GM12878 (cell line): ENCODE results near the gene B4GALNT2. TPM values are rescaled to one million over a fixed set of nuclear protein-coding genes. Genes with fewer than 3 reads are reported as not detected.

Experiments used
- ATAC-seq: fragments of 200-7000 bp; cut with Tn5 transposase; 3 replicates; pipeline ENCODE4 v1.9.1; 2020; ENCODE audit warnings: mild to moderate bottlenecking, moderate library complexity
- BruUV-seq: library from RNA; stranded (reverse); fragments of 400-500 nt; replicated peaks from 2 replicates; lab custom pipeline; 2021; lab: Mats Ljungman, UMichigan
- CTCF ChIA-PET: fragments of 300-600 bp; sonication (Branson Sonifier 250); formaldehyde crosslinking; extraction: SDS; loops from one replicate; lab custom pipeline; 2021; ENCODE audit warnings: inconsistent platforms; lab: Yijun Ruan, JAX
- POLR2A ChIA-PET: fragments of 350-600 bp; formaldehyde crosslinking; extraction: SDS; loops from one replicate; lab custom pipeline; 2021; ENCODE audit warnings: inconsistent platforms; lab: Charles Lee
- RAD21 ChIA-PET: fragments of 300-600 bp; sonication (Branson Sonifier 250); formaldehyde crosslinking; loops from one replicate; lab custom pipeline; 2023; ENCODE audit warnings: antibody characterized with exemption; ENCODE audit not compliant: unreplicated experiment; lab: Charles Lee
- SMC1A ChIA-PET: fragments of 300-600 bp; sonication (Branson Sonifier 250); formaldehyde crosslinking; loops from one replicate; lab custom pipeline; 2023; ENCODE audit not compliant: unreplicated experiment, uncharacterized antibody; lab: Charles Lee
- DNase-seq: peaks from one replicate; pipeline ENCODE4 v3.0.0-alpha.2; 2011; ENCODE audit warnings: low read depth, low spot score
- FAIRE-seq: peaks from 3 replicates; lab custom pipeline; 2011; peaks lifted over from hg19 to GRCh38; lab: Jason Lieb, UNC
- H2AFZ ChIP-seq: 2 replicates; pipeline ENCODE4 v1.6.0; 2011; ENCODE audit warnings: low read depth, low read length, control low read depth; ENCODE audit not compliant: control insufficient read depth
- H3K27ac ChIP-seq: 2 replicates; pipeline ENCODE4 v1.5.1; 2011; ENCODE audit warnings: control low read depth; ENCODE audit not compliant: control insufficient read depth, insufficient read depth
- H3K27me3 ChIP-seq, 2 experiments: replicated peaks in 1 of 2; 2 replicates each; pipeline versions ENCODE4 v1.6.0 to v1.6.1; 2011; ENCODE audit warnings: low read length in 1 of 2; ENCODE audit not compliant: control insufficient read depth in 2 of 2, insufficient read depth in 2 of 2
- H3K36me3 ChIP-seq, 2 experiments: 2 replicates each; pipeline ENCODE4 v1.5.1; 2011; ENCODE audit warnings: low read length in 1 of 2; ENCODE audit not compliant: control insufficient read depth in 2 of 2, insufficient read depth in 2 of 2
- H3K4me1 ChIP-seq: 2 replicates; pipeline ENCODE4 v1.6.1; 2011; ENCODE audit warnings: mild to moderate bottlenecking, low read length, moderate library complexity, mixed read lengths; ENCODE audit not compliant: control insufficient read depth, insufficient read depth
- H3K4me2 ChIP-seq: 2 replicates; pipeline ENCODE4 v1.6.0; 2011; ENCODE audit warnings: control low read depth; ENCODE audit not compliant: control insufficient read depth, insufficient read depth
- H3K4me3 ChIP-seq: fragments of 200-600 bp; sonication (generic); 2 replicates; pipeline ENCODE4 v1.5.1; 2016
- H3K79me2 ChIP-seq: 2 replicates; pipeline ENCODE4 v1.6.0; 2011; ENCODE audit warnings: low read length; ENCODE audit not compliant: control insufficient read depth, insufficient read depth
- H3K9ac ChIP-seq: 2 replicates; pipeline ENCODE4 v1.8.0; 2011; ENCODE audit warnings: low read length, control low read depth, mixed read lengths; ENCODE audit not compliant: control insufficient read depth, insufficient read depth
- H3K9me3 ChIP-seq: replicated peaks from 3 replicates; pipeline ENCODE4 v1.5.1; 2011; ENCODE audit warnings: mild to moderate bottlenecking, low read length; ENCODE audit not compliant: control insufficient read depth, insufficient read depth
- H4K20me1 ChIP-seq: 2 replicates; pipeline ENCODE4 v1.6.0; 2011; ENCODE audit not compliant: control insufficient read depth, insufficient read depth
- ASH2L ChIP-seq: fragments of 300-600, 200-600 bp; sonication (generic); IDR thresholded peaks from 2 replicates; pipeline ENCODE4 v1.6.1; 2017; ENCODE audit warnings: low read depth, mild to moderate bottlenecking, borderline replicate concordance
- FOS ChIP-seq: IDR thresholded peaks from 3 replicates; pipeline ENCODE4 v1.6.1; 2011; ENCODE audit warnings: borderline replicate concordance; ENCODE audit not compliant: insufficient read length; ENCODE audit errors: extremely low read depth
- GABPA ChIP-seq: IDR thresholded peaks from 2 replicates; pipeline ENCODE4 v1.6.1; 2014; ENCODE audit warnings: antibody characterized with exemption, low read depth, mild to moderate bottlenecking, inconsistent platforms
- NFYB ChIP-seq: IDR thresholded peaks from 2 replicates; pipeline ENCODE4 v1.6.1; 2011; ENCODE audit warnings: low read depth, mild to moderate bottlenecking, low read length, improper control_type of control experiment, moderate library complexity; ENCODE audit not compliant: insufficient read depth
- NR2C1 ChIP-seq: fragments of 450-650 bp; IDR thresholded peaks from 2 replicates; pipeline ENCODE4 v1.6.1; 2017; ENCODE audit warnings: antibody characterized with exemption, mild to moderate bottlenecking, moderate library complexity
- NR2C2 ChIP-seq: IDR thresholded peaks from 2 replicates; pipeline ENCODE4 v1.6.1; 2011; ENCODE audit warnings: borderline replicate concordance, low read depth; ENCODE audit not compliant: control insufficient read depth, insufficient read length
- POU2F2 ChIP-seq: IDR thresholded peaks from 3 replicates; pipeline ENCODE4 v1.6.1; 2011; ENCODE audit warnings: low read depth, mild to moderate bottlenecking, low read length, borderline replicate concordance
- SPI1 ChIP-seq: IDR thresholded peaks from 2 replicates; pipeline ENCODE4 v1.6.1; 2011; ENCODE audit warnings: low read depth, mild to moderate bottlenecking, low read length, moderate library complexity, borderline replicate concordance; ENCODE audit not compliant: insufficient read depth
- USF2 ChIP-seq: IDR thresholded peaks from 2 replicates; pipeline ENCODE4 v1.6.1; 2011; ENCODE audit warnings: low read depth, low read length, improper control_type of control experiment, borderline replicate concordance
- ZBED1 ChIP-seq: IDR thresholded peaks from 2 replicates; pipeline ENCODE4 v1.6.1; 2016; ENCODE audit warnings: borderline replicate concordance
- ZBTB11 ChIP-seq: fragments of 450-650 bp; formaldehyde crosslinking; IDR thresholded peaks from 2 replicates; pipeline ENCODE4 v1.5.0; 2022; ENCODE audit warnings: mild to moderate bottlenecking, missing genetic modification characterization
- WGBS: methylation state at CpG from one replicate; pipeline ENCODE4 v1.1.6; 2016; ENCODE audit warnings: low lambda C conversion rate; ENCODE audit not compliant: insufficient replicate concordance, insufficient coverage; ENCODE audit errors: missing lambda C conversion rate; 5-methylcytosine and 5-hydroxymethylcytosine counted together
- in situ Hi-C: fragments of 300-500 bp; cut with MboI; formaldehyde crosslinking; loops from 9 replicates; pipeline ENCODE4 v1.14.3; 2018; ENCODE audit warnings: mixed read lengths
- intact Hi-C: fragments of 100-400 bp; cut with micrococcal nuclease; formaldehyde crosslinking; loops from one replicate; pipeline ENCODE4 v1.14.2; 2022; ENCODE audit not compliant: unreplicated experiment
- polyA plus RNA-seq, 11 experiments: library from polyadenylated mRNA; depleted of rRNA in 4 of 11; unstranded in 6 of 11; stranded (reverse) in 5 of 11; fragments of >200 nt; fragmentation: Nextera tagmentation in 4 of 11; fragmentation: Illumina TruSeq in 1 of 11; extraction: Ambion mirVana in 4 of 11; extraction: Trizol in 1 of 11; gene quantifications; 1 replicate in 1 of 11; 2 replicates in 10 of 11; pipeline versions ENCODE4 v1.2.1 to v1.2.3, GENCODE V29; 2011 to 2016; ENCODE audit warnings: inconsistent platforms in 2 of 11, missing spikeins in 2 of 11, low read depth in 1 of 11
- total RNA-seq, 4 experiments: library from RNA; depleted of rRNA in 3 of 4; stranded (reverse); fragments of >200 nt in 3 of 4; fragmentation: Illumina TruSeq in 1 of 4; extraction: Trizol in 1 of 4; gene quantifications; 2 replicates each; pipeline versions ENCODE4 v1.2.1 to v1.2.3, GENCODE V29; 2013 to 2021
- TF ChIP-seq, protein P1 (sequence below): fragments of 450-650 bp; IDR thresholded peaks from 2 replicates; pipeline ENCODE4 v1.6.1; 2014; ENCODE audit warnings: mild to moderate bottlenecking
- TF ChIP-seq, protein P2 (sequence below): fragments of 450-650 bp; IDR thresholded peaks from 2 replicates; pipeline ENCODE4 v1.6.1; 2016; ENCODE audit warnings: mild to moderate bottlenecking

B4GALNT2 gene
- total and polyA plus RNA-seq, 10 of the 15 experiments (the other 5 are each of a cell fraction or from before 2014, with no cell fraction given) = not detected

GRCh38 chr17:49100601-49101000 lies 32.0 kb upstream of the B4GALNT2 start (continued):
- no peak for TF ChIP-seq ZBED1
- TF ChIP-seq, protein P1, sequence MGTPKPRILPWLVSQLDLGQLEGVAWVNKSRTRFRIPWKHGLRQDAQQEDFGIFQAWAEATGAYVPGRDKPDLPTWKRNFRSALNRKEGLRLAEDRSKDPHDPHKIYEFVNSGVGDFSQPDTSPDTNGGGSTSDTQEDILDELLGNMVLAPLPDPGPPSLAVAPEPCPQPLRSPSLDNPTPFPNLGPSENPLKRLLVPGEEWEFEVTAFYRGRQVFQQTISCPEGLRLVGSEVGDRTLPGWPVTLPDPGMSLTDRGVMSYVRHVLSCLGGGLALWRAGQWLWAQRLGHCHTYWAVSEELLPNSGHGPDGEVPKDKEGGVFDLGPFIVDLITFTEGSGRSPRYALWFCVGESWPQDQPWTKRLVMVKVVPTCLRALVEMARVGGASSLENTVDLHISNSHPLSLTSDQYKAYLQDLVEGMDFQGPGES = no peak
- no peak for TF ChIP-seq USF2
- TF ChIP-seq, protein P2, sequence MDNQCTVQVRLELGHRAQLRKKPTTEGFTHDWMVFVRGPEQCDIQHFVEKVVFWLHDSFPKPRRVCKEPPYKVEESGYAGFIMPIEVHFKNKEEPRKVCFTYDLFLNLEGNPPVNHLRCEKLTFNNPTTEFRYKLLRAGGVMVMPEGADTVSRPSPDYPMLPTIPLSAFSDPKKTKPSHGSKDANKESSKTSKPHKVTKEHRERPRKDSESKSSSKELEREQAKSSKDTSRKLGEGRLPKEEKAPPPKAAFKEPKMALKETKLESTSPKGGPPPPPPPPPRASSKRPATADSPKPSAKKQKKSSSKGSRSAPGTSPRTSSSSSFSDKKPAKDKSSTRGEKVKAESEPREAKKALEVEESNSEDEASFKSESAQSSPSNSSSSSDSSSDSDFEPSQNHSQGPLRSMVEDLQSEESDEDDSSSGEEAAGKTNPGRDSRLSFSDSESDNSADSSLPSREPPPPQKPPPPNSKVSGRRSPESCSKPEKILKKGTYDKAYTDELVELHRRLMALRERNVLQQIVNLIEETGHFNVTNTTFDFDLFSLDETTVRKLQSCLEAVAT = no peak
- TF ChIP-seq, all 136 proteins: peak for 0

DNA sequence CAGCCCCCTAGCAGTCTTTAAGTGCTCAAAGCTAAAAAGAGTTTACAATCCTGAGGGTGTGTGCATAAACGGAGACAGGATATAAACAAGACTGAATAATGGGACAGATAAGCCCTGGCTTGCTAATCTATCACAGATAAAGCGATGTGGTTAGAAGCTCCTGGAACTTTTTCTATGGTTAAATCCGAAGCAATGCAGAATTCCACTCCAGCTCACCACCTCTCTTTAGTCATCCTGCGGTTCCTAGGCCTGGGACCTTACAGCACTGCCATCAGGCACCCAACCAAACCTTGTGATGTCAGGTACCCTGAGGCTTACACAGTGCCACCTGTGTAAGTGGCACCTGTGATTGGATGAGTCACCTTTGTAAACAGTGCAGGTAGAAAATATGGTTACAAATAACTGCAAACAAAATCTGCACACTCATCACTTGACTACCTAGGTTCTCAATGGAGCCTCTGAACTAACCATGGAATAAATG lies 31.5 kb upstream of the B4GALNT2 start:
- Histone ChIP-seq H3K36me3 (no peaks in the 10 kb centered on the region), H3K4me3 (no peak overlapping the region), H3K9ac (no peak overlapping the region), H3K9me3 (no peaks in the 10 kb centered on the region), H3K27me3 (no peaks in the 10 kb centered on the region; a peak in 1 of 4 replicates), H3K4me2 (no peak overlapping the region), H3K79me2 (no peaks in the 10 kb centered on the region), H3K27ac (no peak overlapping the region), H2AFZ (no peak overlapping the region), H3K4me1 (no peaks in the 10 kb centered on the region), H4K20me1 (no peaks in the 10 kb centered on the region)
- no TSS peak for BruUV-seq
- DNase-seq (no peak), FAIRE-seq (no peak), ATAC-seq (no peak)
- WGBS = 20% methylated on average over 4 of the region's 4 CpGs
- intact Hi-C loops = no loop called here
- SMC1A ChIA-PET = interaction anchor here (0.5 to 1.3 kb wide), 3 partner anchors 23 to 1465 kb away, joined by 3 to 4 read pairs (median 4); no protein-coding TSS in a partner anchor
- POLR2A ChIA-PET = interaction anchor here (0.5 to 0.6 kb wide), 2 partner anchors 70 to 181 kb away, joined by 5 to 9 read pairs; no protein-coding TSS in a partner anchor
- in situ Hi-C loops = no loop called here
- CTCF ChIA-PET = interaction anchor here (1.3 kb wide), 1 partner anchor 127 kb away, joined by 4 read pairs; no protein-coding TSS in a partner anchor
- RAD21 ChIA-PET = no interaction called here
- TF ChIP-seq NFYB (no peak), ZBTB11 (no peak), FOS (no peak), ASH2L (no peak), NR2C1 (no peak), GABPA (no peak), SPI1 (no peak), POU2F2 (no peak), NR2C2 (no peak)
